Measurements from ENCODE around the gene KBTBD2. TPM values are rescaled to one million over a fixed set of nuclear protein-coding genes. Genes with fewer than 3 reads are reported as not detected.
"Not testable (repeated sequence)": the region's sequence is repeated elsewhere in the genome, so short reads cannot be mapped to it uniquely, and the experiment has no call there.

The KBTBD2 gene
- total and polyA plus RNA-seq, 2 of the 4 experiments (the other 2 are of a cell fraction) = 13.2 to 32.3 TPM

DNA sequence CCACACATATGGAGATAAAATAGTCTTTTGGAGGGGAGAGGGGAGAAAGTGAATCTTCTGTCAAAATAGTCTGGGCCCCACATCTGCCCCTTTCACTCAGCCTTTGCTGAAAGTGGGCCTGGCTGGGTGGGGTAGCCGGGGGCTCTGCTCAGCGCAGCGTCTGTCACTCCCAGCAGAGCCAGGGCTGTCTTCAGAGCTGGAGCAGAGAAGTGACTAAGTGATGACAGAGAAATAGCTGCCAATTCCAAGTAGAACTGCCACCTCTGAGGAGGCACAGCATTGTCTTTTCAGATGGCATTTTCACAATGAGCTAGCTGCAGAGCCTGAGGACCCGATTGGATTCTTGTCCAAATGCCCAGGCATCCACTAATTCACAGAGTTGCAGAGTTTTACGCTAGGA, 34.5 kb downstream of the KBTBD2 start:
- H3K9me1 ChIP-seq (ENCODE audit: insufficient read depth, low read length); H3K14ac ChIP-seq (replicated peaks; ENCODE audit: low read depth, low read length); H3K79me1 ChIP-seq (ENCODE audit: low read depth in 1 of 2, low read length in 2 of 2); CTCF ChIA-PET; H3K56ac ChIP-seq (ENCODE audit: extremely low read depth, insufficient read depth, low read length); H4K91ac ChIP-seq (ENCODE audit: insufficient read depth, low read depth, low read length); H3K4ac ChIP-seq (ENCODE audit: low read depth, low read length); H4K8ac ChIP-seq (ENCODE audit: low read depth in 2 of 2, low read length in 2 of 2); ATAC-seq (ENCODE audit: low read depth); H3K4me2 ChIP-seq (ENCODE audit: low read depth, low read length); H3K9me3 ChIP-seq (ENCODE audit: control insufficient read depth, insufficient read depth, low read length); H4K20me1 ChIP-seq (ENCODE audit: insufficient read depth, low read length); H3K4me3 ChIP-seq (ENCODE audit: insufficient read depth, low read depth, low read length); DNase-seq; H2AK9ac ChIP-seq (replicated peaks; ENCODE audit: low read depth, low read length, poor library complexity); H3K9ac ChIP-seq (ENCODE audit: low read depth, low read length); H3K36me3 ChIP-seq (ENCODE audit: control insufficient read depth, insufficient read depth, low read length); H3K18ac ChIP-seq (ENCODE audit: low read depth, low read length); dilution Hi-C loops (cut with HindIII; ENCODE audit: low sequenced_read_pairs, unreplicated experiment); H2AFZ ChIP-seq (replicated peaks; ENCODE audit: low read length, poor library complexity); H3K4me1 ChIP-seq (ENCODE audit: control insufficient read depth, insufficient read depth, low read length); H2BK20ac ChIP-seq (ENCODE audit: low read depth, low read length); BruUV-seq (replicated peaks); in situ Hi-C loops (cut with MboI; ENCODE audit: low sequenced_read_pairs); H3K23ac ChIP-seq (ENCODE audit: low read depth, low read length); intact Hi-C loops (cut with micrococcal nuclease); POLR2A ChIA-PET (ENCODE audit: unreplicated experiment); H4K5ac ChIP-seq (ENCODE audit: low read depth, low read length); H2BK15ac ChIP-seq (ENCODE audit: low read depth, low read length); H2BK5ac ChIP-seq (ENCODE audit: low read depth, low read length, poor library complexity, severe bottlenecking); H2AK5ac ChIP-seq (ENCODE audit: low read depth, low read length); H3K27me3 ChIP-seq (ENCODE audit: control insufficient read depth, insufficient read depth, low read length); H3K27ac ChIP-seq (ENCODE audit: insufficient read depth, low read length); H2BK120ac ChIP-seq (ENCODE audit: low read depth, low read length): not testable (repeated sequence)
- WGBS, 2 experiments (ENCODE audit: extremely low coverage in 2 of 2, insufficient read length in 1 of 2) = no CpG with 5 or more reads among the region's 5 CpGs

DNA sequence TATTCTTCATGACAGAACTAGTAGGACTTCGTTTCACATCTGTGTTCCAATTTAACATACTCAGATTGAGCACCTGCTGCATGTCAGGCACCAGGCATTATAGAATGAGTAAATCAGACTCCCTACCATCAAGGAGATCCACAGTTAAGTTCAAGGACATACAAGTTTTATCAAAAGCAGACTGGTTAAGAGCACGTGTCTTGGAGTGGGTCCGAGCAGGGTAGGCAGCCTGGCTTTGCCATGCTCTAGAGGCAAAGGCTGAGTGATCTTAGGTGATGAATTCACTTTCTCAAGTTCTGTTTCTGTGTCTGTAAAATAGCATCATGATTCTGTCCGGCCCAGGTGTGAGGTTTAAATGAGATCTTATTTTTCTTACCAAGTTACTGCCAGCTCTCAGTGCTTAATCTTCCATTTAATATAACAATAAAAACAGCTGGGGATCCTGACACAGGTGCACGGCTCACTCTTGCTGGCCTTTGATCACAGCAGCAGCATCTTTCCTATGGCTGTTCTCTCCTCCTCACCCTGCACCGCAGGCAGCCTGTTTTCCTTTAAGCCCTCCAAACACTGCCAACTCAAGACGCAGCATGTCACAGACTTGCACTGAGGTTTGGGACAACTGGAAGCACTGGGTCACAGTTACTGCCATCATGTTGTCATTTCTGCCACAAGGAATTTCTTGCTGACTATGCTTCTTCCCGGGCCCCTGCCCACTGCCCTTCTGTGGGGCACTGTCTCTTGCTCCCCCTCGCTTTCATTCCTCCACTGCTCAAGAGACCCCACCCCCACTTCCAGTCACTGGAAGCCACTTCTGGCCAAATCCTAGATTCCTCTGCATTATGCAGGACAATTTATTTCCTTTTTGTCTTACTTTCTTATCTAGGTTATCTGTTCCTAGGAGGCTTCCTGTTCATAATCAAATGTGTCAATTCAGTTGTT, 35.5 kb downstream of the KBTBD2 start:
- no CpG with 5 or more reads among the region's 9 CpGs for WGBS, 2 experiments (ENCODE audit: extremely low coverage in 2 of 2, insufficient read length in 1 of 2)
- H2AK5ac ChIP-seq (ENCODE audit: low read depth, low read length); H3K4me2 ChIP-seq (ENCODE audit: low read depth, low read length); H2BK5ac ChIP-seq (ENCODE audit: low read depth, low read length, poor library complexity, severe bottlenecking); H3K4me1 ChIP-seq (ENCODE audit: control insufficient read depth, insufficient read depth, low read length); H4K20me1 ChIP-seq (ENCODE audit: insufficient read depth, low read length); dilution Hi-C loops (cut with HindIII; ENCODE audit: low sequenced_read_pairs, unreplicated experiment); H4K8ac ChIP-seq (ENCODE audit: low read depth in 2 of 2, low read length in 2 of 2); ATAC-seq (ENCODE audit: low read depth); H2BK15ac ChIP-seq (ENCODE audit: low read depth, low read length); H3K56ac ChIP-seq (ENCODE audit: extremely low read depth, insufficient read depth, low read length); DNase-seq; H3K9ac ChIP-seq (ENCODE audit: low read depth, low read length); H3K79me1 ChIP-seq (ENCODE audit: low read depth in 1 of 2, low read length in 2 of 2); H3K27ac ChIP-seq (ENCODE audit: insufficient read depth, low read length); H3K27me3 ChIP-seq (ENCODE audit: control insufficient read depth, insufficient read depth, low read length); H3K4me3 ChIP-seq (ENCODE audit: insufficient read depth, low read depth, low read length); H3K9me1 ChIP-seq (ENCODE audit: insufficient read depth, low read length); POLR2A ChIA-PET (ENCODE audit: unreplicated experiment); H4K91ac ChIP-seq (ENCODE audit: insufficient read depth, low read depth, low read length); H3K4ac ChIP-seq (ENCODE audit: low read depth, low read length); H2BK120ac ChIP-seq (ENCODE audit: low read depth, low read length); H4K5ac ChIP-seq (ENCODE audit: low read depth, low read length); H3K9me3 ChIP-seq (ENCODE audit: control insufficient read depth, insufficient read depth, low read length); intact Hi-C loops (cut with micrococcal nuclease); H3K14ac ChIP-seq (replicated peaks; ENCODE audit: low read depth, low read length); H3K18ac ChIP-seq (ENCODE audit: low read depth, low read length); BruUV-seq (replicated peaks); H2BK20ac ChIP-seq (ENCODE audit: low read depth, low read length); H2AK9ac ChIP-seq (replicated peaks; ENCODE audit: low read depth, low read length, poor library complexity); CTCF ChIA-PET; H3K23ac ChIP-seq (ENCODE audit: low read depth, low read length); in situ Hi-C loops (cut with MboI; ENCODE audit: low sequenced_read_pairs); H2AFZ ChIP-seq (replicated peaks; ENCODE audit: low read length, poor library complexity); H3K36me3 ChIP-seq (ENCODE audit: control insufficient read depth, insufficient read depth, low read length): not testable (repeated sequence)
